ENCODE data around the gene TMEM62. TPM values are rescaled to one million over a fixed set of nuclear protein-coding genes. Genes with fewer than 3 reads are reported as not detected.

The TMEM62 gene
- polyA plus RNA-seq, 1 donor (not counting 4 experiments of a cell fraction or from before 2014, with no cell fraction given), result 5.5 TPM

- H3K79me2 ChIP-seq (ENCODE audit: control insufficient read depth, insufficient read depth, low read length), result peaks cover 53% of the 10 kb centered on the region
- FAIRE-seq (no peak), DNase-seq (ENCODE audit: low read depth, low spot score) (no peak)
- H3K9me1 ChIP-seq (ENCODE audit: control insufficient read depth, extremely low read depth, insufficient read depth, low read length), result no peaks in the 10 kb centered on the region
- H2AFZ ChIP-seq (ENCODE audit: control insufficient read depth, low read length), result no peak overlapping the region
- TF ChIP-seq CTCF (optimal IDR thresholded peaks at IDR 0.05 in 1 of 3, IDR thresholded peaks at IDR 0.05 in 1 of 3, conservative IDR thresholded peaks at IDR 0.05 in 1 of 3; ENCODE audit: extremely low read depth in 1 of 3, insufficient read depth in 2 of 3, low read length in 3 of 3) (no peak), EZH2 (IDR thresholded peaks at IDR 0.05; ENCODE audit: low read length) (no peak)
- peak overlapping the region; percentile 45 for H3K9ac ChIP-seq (ENCODE audit: control insufficient read depth, extremely low read depth, insufficient read depth, low read length)
- H4K20me1 ChIP-seq (ENCODE audit: control insufficient read depth, extremely low read depth, insufficient read depth, low read length), result no peaks in the 10 kb centered on the region
- H3K36me3 ChIP-seq (ENCODE audit: control insufficient read depth in 2 of 2, extremely low read depth in 1 of 2, insufficient read depth in 2 of 2, low read length in 2 of 2), result peaks cover 3 to 11% of the 10 kb centered on the region in 2 experiments
- H3K4me3 ChIP-seq (ENCODE audit: control insufficient read depth in 2 of 3, extremely low read depth in 1 of 3, insufficient read depth in 2 of 3, low read depth in 1 of 3, low read length in 3 of 3), result peak overlapping the region in 1 of 3 experiments; percentile 65
- no peaks in the 10 kb centered on the region for H3K27me3 ChIP-seq (ENCODE audit: control insufficient read depth, extremely low read depth, insufficient read depth, low read length)
- H3K4me1 ChIP-seq (ENCODE audit: control insufficient read depth, extremely low read depth, insufficient read depth, low read length), result peaks cover 33% of the 10 kb centered on the region
- dilution Hi-C loops (cut with MboI; ENCODE audit: extremely low pct_ligation_motif_present, low sequenced_read_pairs), result no loop called here
- peak overlapping the region; percentile 93 for H3K4me2 ChIP-seq (ENCODE audit: control insufficient read depth, extremely low read depth, insufficient read depth, low read depth, low read length)
- H3K27ac ChIP-seq (ENCODE audit: control insufficient read depth, insufficient read depth, low read length), result peak overlapping the region; percentile 58
- no peaks in the 10 kb centered on the region for H3K9me3 ChIP-seq (ENCODE audit: control insufficient read depth, low read depth, low read length)
Measured at GRCh38 chr15:43103907-43104306, 29.5 kb upstream of the TMEM62 start.

GRCh38 chr15:43104426-43104825, 29.0 kb upstream of the TMEM62 start:
- TF ChIP-seq CTCF (optimal IDR thresholded peaks at IDR 0.05 in 1 of 3, IDR thresholded peaks at IDR 0.05 in 1 of 3, conservative IDR thresholded peaks at IDR 0.05 in 1 of 3; ENCODE audit: extremely low read depth in 1 of 3, insufficient read depth in 2 of 3, low read length in 3 of 3), result no peak
- no peak for TF ChIP-seq EZH2 (IDR thresholded peaks at IDR 0.05; ENCODE audit: low read length)
- H3K79me2 ChIP-seq (ENCODE audit: control insufficient read depth, insufficient read depth, low read length), result peaks cover 49% of the 10 kb centered on the region
- peaks cover 3 to 11% of the 10 kb centered on the region in 2 experiments for H3K36me3 ChIP-seq (ENCODE audit: control insufficient read depth in 2 of 2, extremely low read depth in 1 of 2, insufficient read depth in 2 of 2, low read length in 2 of 2)
- DNase-seq (ENCODE audit: low read depth, low spot score), result no peak
- dilution Hi-C loops (cut with MboI; ENCODE audit: extremely low pct_ligation_motif_present, low sequenced_read_pairs), result no loop called here
- peak overlapping the region in 2 of 3 experiments; percentile 57 to 65 for H3K4me3 ChIP-seq (ENCODE audit: control insufficient read depth in 2 of 3, extremely low read depth in 1 of 3, insufficient read depth in 2 of 3, low read depth in 1 of 3, low read length in 3 of 3)
- FAIRE-seq, result no peak
- peak overlapping the region; percentile 93 for H3K4me2 ChIP-seq (ENCODE audit: control insufficient read depth, extremely low read depth, insufficient read depth, low read depth, low read length)
- H3K9ac ChIP-seq (ENCODE audit: control insufficient read depth, extremely low read depth, insufficient read depth, low read length), result peak overlapping the region; percentile 45
- no peak overlapping the region for H2AFZ ChIP-seq (ENCODE audit: control insufficient read depth, low read length)
- peaks cover 33% of the 10 kb centered on the region for H3K4me1 ChIP-seq (ENCODE audit: control insufficient read depth, extremely low read depth, insufficient read depth, low read length)
- H3K27ac ChIP-seq (ENCODE audit: control insufficient read depth, insufficient read depth, low read length), result peak overlapping the region; percentile 58
- no peaks in the 10 kb centered on the region for H4K20me1 ChIP-seq (ENCODE audit: control insufficient read depth, extremely low read depth, insufficient read depth, low read length)
- no peaks in the 10 kb centered on the region for H3K9me1 ChIP-seq (ENCODE audit: control insufficient read depth, extremely low read depth, insufficient read depth, low read length)
- H3K9me3 ChIP-seq (ENCODE audit: control insufficient read depth, low read depth, low read length), result no peaks in the 10 kb centered on the region
- H3K27me3 ChIP-seq (ENCODE audit: control insufficient read depth, extremely low read depth, insufficient read depth, low read length), result no peaks in the 10 kb centered on the region
